MM.1S (cell line): ENCODE results near the gene TOE1.

ENCODE experiments used
- CTCF ChIP-seq: fragments of 300-600 bp; sonication (generic); IDR thresholded peaks from 2 replicates; pipeline ENCODE4 v1.5.1; 2016; ENCODE audit warnings: antibody characterized with exemption, low read length, mixed read lengths
- EZH2 ChIP-seq: fragments of 300-600 bp; sonication (generic); optimal IDR thresholded peaks from 2 replicates; pipeline ENCODE3; 2017; ENCODE audit warnings: low read depth, mild to moderate bottlenecking, antibody characterized with exemption, low read length, mixed read lengths

GRCh38 chr1:45359882-45360513 is 20.0 kb downstream of the TOE1 start:
- TF ChIP-seq CTCF, result peak; percentile 63
- TF ChIP-seq EZH2, result no peak
